ENCODE data around the gene PNMA6E. TPM values are rescaled to one million over a fixed set of nuclear protein-coding genes. Genes with fewer than 3 reads are reported as not detected.

Gene PNMA6E
- total and polyA plus RNA-seq, 9 of the 15 experiments (the other 6 are each of a cell fraction or from before 2014, with no cell fraction given): 0.03 TPM; not detected in 8

- in situ Hi-C loops (cut with MboI): no loop called here
- TF ChIP-seq LARP7 (IDR thresholded peaks at IDR 0.05) (no peak), MAFG (tag; conservative IDR thresholded peaks at IDR 0.05) (no peak), PREB (CRISPR knock-in tag; IDR thresholded peaks at IDR 0.05) (no peak), CGGBP1 (CRISPR knock-in tag; IDR thresholded peaks at IDR 0.05) (no peak), TCF7L2 (IDR thresholded peaks at IDR 0.05; ENCODE audit: low read depth, low read length) (no peak), FOXA3 (CRISPR knock-in tag; conservative IDR thresholded peaks at IDR 0.05 in 1 of 2, IDR thresholded peaks at IDR 0.05 in 1 of 2) (no peak), SREBF2 (CRISPR knock-in tag; IDR thresholded peaks at IDR 0.05) (no peak), KLF6 (CRISPR knock-in tag; IDR thresholded peaks at IDR 0.05; ENCODE audit: borderline replicate concordance) (no peak), RBM14 (IDR thresholded peaks at IDR 0.05; ENCODE audit: borderline replicate concordance, insufficient read depth, low read depth, low read length) (no peak)
- TF ChIP-seq, protein P1, sequence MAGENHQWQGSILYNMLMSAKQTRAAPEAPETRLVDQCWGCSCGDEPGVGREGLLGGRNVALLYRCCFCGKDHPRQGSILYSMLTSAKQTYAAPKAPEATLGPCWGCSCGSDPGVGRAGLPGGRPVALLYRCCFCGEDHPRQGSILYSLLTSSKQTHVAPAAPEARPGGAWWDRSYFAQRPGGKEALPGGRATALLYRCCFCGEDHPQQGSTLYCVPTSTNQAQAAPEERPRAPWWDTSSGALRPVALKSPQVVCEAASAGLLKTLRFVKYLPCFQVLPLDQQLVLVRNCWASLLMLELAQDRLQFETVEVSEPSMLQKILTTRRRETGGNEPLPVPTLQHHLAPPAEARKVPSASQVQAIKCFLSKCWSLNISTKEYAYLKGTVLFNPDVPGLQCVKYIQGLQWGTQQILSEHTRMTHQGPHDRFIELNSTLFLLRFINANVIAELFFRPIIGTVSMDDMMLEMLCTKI (IDR thresholded peaks at IDR 0.05; ENCODE audit: partially characterized antibody): no peak
- TF ChIP-seq, protein P2, sequence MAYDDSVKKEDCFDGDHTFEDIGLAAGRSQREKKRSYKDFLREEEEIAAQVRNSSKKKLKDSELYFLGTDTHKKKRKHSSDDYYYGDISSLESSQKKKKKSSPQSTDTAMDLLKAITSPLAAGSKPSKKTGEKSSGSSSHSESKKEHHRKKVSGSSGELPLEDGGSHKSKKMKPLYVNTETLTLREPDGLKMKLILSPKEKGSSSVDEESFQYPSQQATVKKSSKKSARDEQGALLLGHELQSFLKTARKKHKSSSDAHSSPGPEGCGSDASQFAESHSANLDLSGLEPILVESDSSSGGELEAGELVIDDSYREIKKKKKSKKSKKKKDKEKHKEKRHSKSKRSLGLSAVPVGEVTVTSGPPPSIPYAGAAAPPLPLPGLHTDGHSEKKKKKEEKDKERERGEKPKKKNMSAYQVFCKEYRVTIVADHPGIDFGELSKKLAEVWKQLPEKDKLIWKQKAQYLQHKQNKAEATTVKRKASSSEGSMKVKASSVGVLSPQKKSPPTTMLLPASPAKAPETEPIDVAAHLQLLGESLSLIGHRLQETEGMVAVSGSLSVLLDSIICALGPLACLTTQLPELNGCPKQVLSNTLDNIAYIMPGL (CRISPR knock-in tag; IDR thresholded peaks at IDR 0.05): no peak
- Histone ChIP-seq H2AFZ (ENCODE audit: low read depth, low read length) (no peak overlapping the region), H3K9me3 (replicated peaks; ENCODE audit: control insufficient read depth, insufficient read depth, low read depth, low read length) (peaks cover 4% of the 10 kb centered on the region; the same call in 1 of the 2 replicates), H3K4me2 (ENCODE audit: insufficient read depth, low read length) (no peak overlapping the region), H3K9ac (ENCODE audit: insufficient read depth in 1 of 2, low read depth in 2 of 2, low read length in 2 of 2) (no peak overlapping the region), H3K36me3 (ENCODE audit: control insufficient read depth, insufficient read depth, low read length) (no peaks in the 10 kb centered on the region), H3K4me3 (no peak overlapping the region), H4K20me1 (replicated peaks; ENCODE audit: control insufficient read depth, insufficient read depth, low read length) (no peaks in the 10 kb centered on the region), H3K27ac (ENCODE audit: extremely low read depth, low read depth, low read length) (no peak overlapping the region), H3K9me1 (ENCODE audit: control insufficient read depth, insufficient read depth, low read length) (no peaks in the 10 kb centered on the region), H3K79me2 (ENCODE audit: control insufficient read depth, insufficient read depth, low read length) (no peaks in the 10 kb centered on the region), H3K4me1 (replicated peaks in 1 of 2; ENCODE audit: control insufficient read depth in 2 of 2, insufficient read depth in 2 of 2, low read length in 2 of 2) (peaks cover 33% of the 10 kb centered on the region in 2 experiments), H3K27me3 (ENCODE audit: control insufficient read depth in 2 of 2, insufficient read depth in 2 of 2, low read length in 2 of 2) (no peaks in the 10 kb centered on the region)
- DNase-seq (ENCODE audit: extremely low read depth in 1 of 4, low spot score in 3 of 4): no peak
- BruUV-seq (replicated peaks): no TSS peak
- ChIA-PET POLR2A (no interaction called here), CTCF (ENCODE audit: low intra/inter-chr PET ratio) (no interaction called here)
- intact Hi-C loops (cut with micrococcal nuclease): no loop called here
- 44% methylated on average over 1 of the region's 3 CpGs for WGBS (ENCODE audit: insufficient coverage, low coverage, missing lambda C conversion rate)
- ATAC-seq: no peak
- FAIRE-seq: no peak
These were observed 23.4 kb downstream of the PNMA6E start for GRCh38 chrX:153377727-153378126.

Measured in K562 (cell line).